ENCODE results near the gene CCRL2. TPM values are rescaled to one million over a fixed set of nuclear protein-coding genes. Genes with fewer than 3 reads are reported as not detected.

The CCRL2 gene
- total and polyA plus RNA-seq, 9 of the 15 experiments (the other 6 are each of a cell fraction or from before 2014, with no cell fraction given) = 3.4 to 5.7 (median 4.0) TPM

DNA sequence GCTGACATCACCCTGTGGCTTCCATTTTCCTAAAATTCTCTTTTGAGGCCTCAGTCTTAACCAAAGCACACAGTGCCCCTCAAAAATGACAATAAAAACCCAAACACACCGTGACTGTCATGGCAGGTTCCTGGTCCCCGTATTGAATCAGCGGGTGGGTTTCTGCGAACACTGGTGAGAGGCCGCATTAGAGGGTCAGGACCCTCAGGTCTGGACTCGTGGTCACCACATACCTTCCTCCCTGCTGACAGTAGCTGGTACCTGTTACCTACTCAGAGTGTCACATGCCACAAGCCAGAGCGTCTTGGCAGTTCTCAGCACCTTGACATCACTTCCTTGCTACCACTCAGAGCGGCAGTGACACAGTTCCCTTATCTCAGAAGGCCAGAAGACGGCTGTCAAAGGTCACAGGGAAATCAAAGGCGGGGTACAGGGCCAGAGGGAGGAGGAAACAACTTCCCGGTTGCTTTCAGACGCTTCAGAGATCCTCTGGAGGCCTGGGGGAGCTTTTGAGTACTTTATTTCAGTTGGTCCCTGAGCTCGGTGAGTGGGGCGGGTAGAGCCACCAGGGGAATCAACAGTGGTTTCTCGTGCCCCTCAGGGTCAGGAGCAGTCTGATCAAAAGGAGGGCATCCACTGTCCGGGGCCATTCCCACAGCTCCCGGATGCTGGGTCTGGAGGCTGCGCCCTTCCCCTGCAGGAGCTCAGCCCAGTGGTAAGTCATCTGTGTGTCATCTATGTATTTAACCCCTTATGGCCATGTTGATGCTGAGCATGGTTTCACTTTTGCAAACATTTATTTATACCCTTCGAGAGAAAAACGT, at the start of gene CCRL2, which contains the start of gene CCR5AS (continued):
- no peak for TF ChIP-seq ZNF282 (CRISPR knock-in tag; IDR thresholded peaks at IDR 0.05)
- TF ChIP-seq HDAC2 (IDR thresholded peaks at IDR 0.05) = peak; percentile 88; the same call in 1 of the 2 replicates
- no peak for TF ChIP-seq TBP (optimal IDR thresholded peaks at IDR 0.05; ENCODE audit: low read depth, low read length)
- TF ChIP-seq, protein P1, sequence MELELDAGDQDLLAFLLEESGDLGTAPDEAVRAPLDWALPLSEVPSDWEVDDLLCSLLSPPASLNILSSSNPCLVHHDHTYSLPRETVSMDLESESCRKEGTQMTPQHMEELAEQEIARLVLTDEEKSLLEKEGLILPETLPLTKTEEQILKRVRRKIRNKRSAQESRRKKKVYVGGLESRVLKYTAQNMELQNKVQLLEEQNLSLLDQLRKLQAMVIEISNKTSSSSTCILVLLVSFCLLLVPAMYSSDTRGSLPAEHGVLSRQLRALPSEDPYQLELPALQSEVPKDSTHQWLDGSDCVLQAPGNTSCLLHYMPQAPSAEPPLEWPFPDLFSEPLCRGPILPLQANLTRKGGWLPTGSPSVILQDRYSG (tag; conservative IDR thresholded peaks at IDR 0.05; ENCODE audit: low read depth) = peak; percentile 94
- TF ChIP-seq GATA2 (CRISPR knock-in tag; IDR thresholded peaks at IDR 0.05) = peak; percentile 94
- TF ChIP-seq ZNF263 (CRISPR knock-in tag; IDR thresholded peaks at IDR 0.05; ENCODE audit: borderline replicate concordance) = no peak
- TF ChIP-seq ZNF274 (IDR thresholded peaks at IDR 0.05; ENCODE audit: borderline replicate concordance, low read depth, low read length) = no peak
- TF ChIP-seq POLR2G (IDR thresholded peaks at IDR 0.05; ENCODE audit: low read depth, low read length) = peak; percentile 59; the same call in 1 of the 2 replicates
- no peak for TF ChIP-seq CBX8 (IDR thresholded peaks at IDR 0.05; ENCODE audit: borderline replicate concordance, extremely low read depth, low read depth, low read length, poor library complexity, severe bottlenecking)
- peak; percentile 94 for TF ChIP-seq BRD4 (IDR thresholded peaks at IDR 0.05)
- TF ChIP-seq FUS (optimal IDR thresholded peaks at IDR 0.05; ENCODE audit: low read depth, low read length) = no peak
- TF ChIP-seq ZNF24 (IDR thresholded peaks at IDR 0.05) = peak; percentile 61
- TF ChIP-seq RBM25 (IDR thresholded peaks at IDR 0.05; ENCODE audit: low read depth, low read length, severe bottlenecking) = no peak
- peak in 1 of 2 experiments; percentile 41; a peak in 1 of 4 replicates for TF ChIP-seq SRF (CRISPR knock-in tag; IDR thresholded peaks at IDR 0.05)
- TF ChIP-seq, protein P2, sequence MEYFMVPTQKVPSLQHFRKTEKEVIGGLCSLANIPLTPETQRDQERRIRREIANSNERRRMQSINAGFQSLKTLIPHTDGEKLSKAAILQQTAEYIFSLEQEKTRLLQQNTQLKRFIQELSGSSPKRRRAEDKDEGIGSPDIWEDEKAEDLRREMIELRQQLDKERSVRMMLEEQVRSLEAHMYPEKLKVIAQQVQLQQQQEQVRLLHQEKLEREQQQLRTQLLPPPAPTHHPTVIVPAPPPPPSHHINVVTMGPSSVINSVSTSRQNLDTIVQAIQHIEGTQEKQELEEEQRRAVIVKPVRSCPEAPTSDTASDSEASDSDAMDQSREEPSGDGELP (CRISPR knock-in tag; IDR thresholded peaks at IDR 0.05; ENCODE audit: borderline replicate concordance) = peak; percentile 92
- TF ChIP-seq ZNF785 (CRISPR knock-in tag; IDR thresholded peaks at IDR 0.05) = no peak
- no peak for TF ChIP-seq IRF2 (CRISPR knock-in tag; IDR thresholded peaks at IDR 0.05)
- no peak for TF ChIP-seq KHSRP (IDR thresholded peaks at IDR 0.05)
- TF ChIP-seq ZBTB7A (IDR thresholded peaks at IDR 0.05; ENCODE audit: borderline replicate concordance, control insufficient read depth, low read depth, low read length) = no peak; the same call in 1 of the 2 replicates
- TF ChIP-seq, protein P3, sequence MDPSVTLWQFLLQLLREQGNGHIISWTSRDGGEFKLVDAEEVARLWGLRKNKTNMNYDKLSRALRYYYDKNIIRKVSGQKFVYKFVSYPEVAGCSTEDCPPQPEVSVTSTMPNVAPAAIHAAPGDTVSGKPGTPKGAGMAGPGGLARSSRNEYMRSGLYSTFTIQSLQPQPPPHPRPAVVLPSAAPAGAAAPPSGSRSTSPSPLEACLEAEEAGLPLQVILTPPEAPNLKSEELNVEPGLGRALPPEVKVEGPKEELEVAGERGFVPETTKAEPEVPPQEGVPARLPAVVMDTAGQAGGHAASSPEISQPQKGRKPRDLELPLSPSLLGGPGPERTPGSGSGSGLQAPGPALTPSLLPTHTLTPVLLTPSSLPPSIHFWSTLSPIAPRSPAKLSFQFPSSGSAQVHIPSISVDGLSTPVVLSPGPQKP (CRISPR knock-in tag; IDR thresholded peaks at IDR 0.05) = no peak
- TF ChIP-seq RBM39 (optimal IDR thresholded peaks at IDR 0.05; ENCODE audit: low read depth, low read length) = no peak
- peak; percentile 82; the same call in 1 of the 2 replicates for TF ChIP-seq PHB2 (IDR thresholded peaks at IDR 0.05; ENCODE audit: low read depth)
- no peak for TF ChIP-seq SMARCB1 (IDR thresholded peaks at IDR 0.05; ENCODE audit: insufficient read length, low read depth)
- TF ChIP-seq SRSF7 (optimal IDR thresholded peaks at IDR 0.05; ENCODE audit: low read depth, low read length) = no peak
